ENCODE data around the gene RIN2.

DNA sequence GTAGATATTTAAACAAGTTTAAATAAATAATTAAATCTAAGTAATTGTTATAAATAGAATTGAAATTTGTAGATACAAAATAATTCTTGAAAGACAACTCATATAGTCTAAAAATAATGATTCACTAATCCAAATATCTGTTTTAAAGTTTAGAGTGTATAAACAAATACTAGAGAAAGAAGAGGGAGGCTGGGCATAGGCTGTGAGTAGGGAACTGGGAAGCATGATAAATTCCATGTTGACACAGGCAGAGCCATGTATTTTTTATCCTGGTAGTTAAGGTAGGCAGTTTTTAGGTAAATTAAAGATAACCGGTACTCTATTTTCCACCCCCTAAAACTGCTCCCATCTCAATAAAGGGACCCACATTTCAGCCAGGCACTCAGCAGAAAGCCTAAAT is 11.7 kb upstream of the RIN2 start:
- TF ChIP-seq, protein P1, sequence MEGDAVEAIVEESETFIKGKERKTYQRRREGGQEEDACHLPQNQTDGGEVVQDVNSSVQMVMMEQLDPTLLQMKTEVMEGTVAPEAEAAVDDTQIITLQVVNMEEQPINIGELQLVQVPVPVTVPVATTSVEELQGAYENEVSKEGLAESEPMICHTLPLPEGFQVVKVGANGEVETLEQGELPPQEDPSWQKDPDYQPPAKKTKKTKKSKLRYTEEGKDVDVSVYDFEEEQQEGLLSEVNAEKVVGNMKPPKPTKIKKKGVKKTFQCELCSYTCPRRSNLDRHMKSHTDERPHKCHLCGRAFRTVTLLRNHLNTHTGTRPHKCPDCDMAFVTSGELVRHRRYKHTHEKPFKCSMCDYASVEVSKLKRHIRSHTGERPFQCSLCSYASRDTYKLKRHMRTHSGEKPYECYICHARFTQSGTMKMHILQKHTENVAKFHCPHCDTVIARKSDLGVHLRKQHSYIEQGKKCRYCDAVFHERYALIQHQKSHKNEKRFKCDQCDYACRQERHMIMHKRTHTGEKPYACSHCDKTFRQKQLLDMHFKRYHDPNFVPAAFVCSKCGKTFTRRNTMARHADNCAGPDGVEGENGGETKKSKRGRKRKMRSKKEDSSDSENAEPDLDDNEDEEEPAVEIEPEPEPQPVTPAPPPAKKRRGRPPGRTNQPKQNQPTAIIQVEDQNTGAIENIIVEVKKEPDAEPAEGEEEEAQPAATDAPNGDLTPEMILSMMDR (conservative IDR thresholded peaks at IDR 0.05) = no peak
- TF ChIP-seq EZH2 (IDR thresholded peaks at IDR 0.05; ENCODE audit: low read depth) = no peak
